Fibroblast of skin of right quadriceps (primary cell): ENCODE measurements around the gene PRDM5.
A peak's percentile ranks its signal among the peaks of the same experiment; 100 is the strongest.

Source experiments
- DNase-seq: peaks from one replicate; pipeline ENCODE4 v3.0.0-alpha.2; 2013

The PRDM5 gene

GRCh38 chr4:120922381-120923206, at the start of gene PRDM5:
Gene PRDM5 (minus strand): TSS chr4:120922726. CDS start chr4:120922608, 118 bp downstream.
- DNase-seq = peak; percentile 58

DNA sequence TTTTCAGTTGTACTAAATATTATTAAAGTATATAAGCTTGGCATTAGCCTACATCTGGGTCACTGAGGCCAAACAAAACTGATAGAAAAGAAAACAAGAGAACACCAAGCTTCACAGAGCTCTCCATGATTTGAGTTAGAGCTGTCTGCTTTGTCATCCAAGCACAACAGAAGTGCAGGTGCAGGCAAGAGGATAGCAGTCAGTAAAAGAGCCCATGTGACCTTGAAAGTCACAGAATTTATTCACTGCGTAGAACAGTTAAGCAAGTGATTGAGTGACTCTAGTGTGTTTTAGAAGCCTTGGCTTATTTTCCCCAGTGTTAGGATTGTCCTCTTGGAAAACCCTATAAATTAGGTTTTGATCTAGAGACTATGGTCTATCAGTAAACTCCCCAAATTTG, 49.4 kb upstream of the PRDM5 start:
- DNase-seq = no peak

GRCh38 chr4:120965938-120966337, 43.4 kb upstream of the PRDM5 start:
- no peak for DNase-seq

DNA sequence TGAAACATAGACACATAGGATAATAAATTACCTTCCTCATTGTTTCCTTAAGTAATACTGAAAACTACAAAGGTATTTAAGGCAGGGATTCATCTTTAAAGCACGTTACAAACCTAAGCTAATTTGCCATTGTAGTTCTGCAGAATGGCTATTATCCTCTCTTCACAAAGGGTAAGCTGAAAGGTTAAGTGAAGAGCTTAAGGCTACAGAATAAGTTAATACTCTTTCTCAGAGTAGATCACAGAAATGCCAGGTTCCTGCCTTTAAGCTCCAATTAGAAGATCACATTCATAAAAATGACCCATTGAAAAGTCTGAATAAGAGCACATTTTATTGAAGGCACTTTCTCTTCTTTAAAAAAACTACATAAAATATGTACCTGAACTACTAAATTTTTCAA, 42.1 kb upstream of the PRDM5 start:
- DNase-seq = no peak

GRCh38 chr4:120963449-120963848, 40.9 kb upstream of the PRDM5 start:
- DNase-seq = no peak

- no peak for DNase-seq
These were observed 38.2 kb upstream of the PRDM5 start for GRCh38 chr4:120960656-120961267.

GRCh38 chr4:120948382-120948781, 25.9 kb upstream of the PRDM5 start:
- no peak for DNase-seq

GRCh38 chr4:120942776-120943175, 20.2 kb upstream of the PRDM5 start:
- no peak for DNase-seq

GRCh38 chr4:120940547-120940946, 18.0 kb upstream of the PRDM5 start:
- DNase-seq = no peak

- DNase-seq = no peak
These were observed 17.2 kb upstream of the PRDM5 start for GRCh38 chr4:120939693-120940092.

DNA sequence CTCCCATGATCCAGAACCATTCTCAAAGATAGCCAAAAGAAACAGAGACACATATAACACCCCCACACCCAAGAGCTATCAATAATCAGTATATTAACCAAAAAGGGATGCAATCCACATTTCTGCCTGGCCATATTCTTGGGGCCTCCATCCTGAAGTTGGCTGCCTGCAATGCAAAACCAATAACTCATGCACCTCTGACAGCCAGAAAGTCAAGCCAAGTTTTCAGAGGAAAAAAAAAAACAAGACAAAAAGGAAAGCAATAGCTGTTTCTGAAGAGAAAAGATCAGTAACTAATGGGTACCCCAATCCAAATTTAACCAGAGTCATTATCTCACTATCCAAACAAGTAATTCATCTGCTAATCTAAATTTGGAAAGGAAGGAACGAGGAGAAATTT, 7.3 kb upstream of the PRDM5 start:
- DNase-seq = no peak

DNA sequence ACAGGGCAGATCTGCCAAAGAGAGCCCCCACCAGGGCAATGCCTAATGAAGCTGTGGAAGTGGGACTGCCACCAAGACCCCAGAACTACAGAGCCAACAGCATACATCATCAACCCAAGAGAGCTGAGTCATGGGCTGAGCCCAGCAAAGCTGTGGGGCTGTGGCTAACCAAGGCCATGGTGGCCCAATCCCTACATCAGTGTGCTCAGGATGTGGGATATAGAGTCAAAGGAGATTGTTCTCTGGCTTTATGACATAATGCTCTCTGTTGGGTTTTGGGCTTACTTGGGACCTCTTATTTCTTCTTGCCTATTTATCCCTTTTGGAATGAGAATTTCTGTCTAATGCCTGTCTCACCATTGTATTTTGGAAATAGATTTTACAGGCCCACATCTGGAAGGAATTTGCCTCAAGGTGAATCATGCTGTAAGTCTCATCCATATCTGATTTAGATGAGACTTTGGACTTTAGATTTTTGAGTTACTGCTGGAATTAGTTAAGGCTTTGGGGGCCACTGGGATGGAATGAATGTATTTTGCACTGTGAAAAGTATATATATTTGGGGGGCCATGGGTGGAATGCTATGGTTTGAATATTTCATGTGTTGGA, 5.4 kb upstream of the PRDM5 start:
- DNase-seq = peak; percentile 40

- peak; percentile 10 for DNase-seq
These were observed 4.0 kb upstream of the PRDM5 start for GRCh38 chr4:120926358-120927025.

GRCh38 chr4:120924931-120925330, 2.4 kb upstream of the PRDM5 start:
- no peak for DNase-seq

GRCh38 chr4:120923207-120923522, 639 bp upstream of the PRDM5 start:
- no peak for DNase-seq

- DNase-seq = peak; percentile 72
These were observed 808 bp downstream of the PRDM5 start for GRCh38 chr4:120921456-120922380.

DNA sequence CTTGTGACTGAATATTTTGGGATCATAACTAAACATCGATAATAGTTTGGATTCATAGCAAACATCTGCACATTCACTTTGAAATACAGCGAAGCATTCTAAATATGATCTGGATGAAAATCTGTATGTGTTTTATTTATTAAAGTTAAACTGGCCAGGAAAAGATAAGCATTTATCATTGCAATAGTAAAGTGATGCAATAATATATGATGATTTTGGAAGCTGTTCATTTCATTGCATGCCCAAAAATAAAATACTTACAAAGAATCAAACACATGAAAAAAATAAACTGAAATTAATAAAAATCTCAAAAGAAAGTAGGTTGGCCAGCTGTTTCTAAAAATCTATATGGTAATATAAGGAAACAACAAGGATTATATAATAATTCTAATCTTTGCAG, 1.9 kb downstream of the PRDM5 start:
- DNase-seq = no peak

GRCh38 chr4:120919358-120919757, 3.2 kb downstream of the PRDM5 start:
- DNase-seq = no peak

- no peak for DNase-seq
These were observed 3.7 kb downstream of the PRDM5 start for GRCh38 chr4:120918788-120919187.

- no peak for DNase-seq
These were observed 4.4 kb downstream of the PRDM5 start for GRCh38 chr4:120918092-120918491.

GRCh38 chr4:120916937-120917336, 5.6 kb downstream of the PRDM5 start:
- no peak for DNase-seq

DNA sequence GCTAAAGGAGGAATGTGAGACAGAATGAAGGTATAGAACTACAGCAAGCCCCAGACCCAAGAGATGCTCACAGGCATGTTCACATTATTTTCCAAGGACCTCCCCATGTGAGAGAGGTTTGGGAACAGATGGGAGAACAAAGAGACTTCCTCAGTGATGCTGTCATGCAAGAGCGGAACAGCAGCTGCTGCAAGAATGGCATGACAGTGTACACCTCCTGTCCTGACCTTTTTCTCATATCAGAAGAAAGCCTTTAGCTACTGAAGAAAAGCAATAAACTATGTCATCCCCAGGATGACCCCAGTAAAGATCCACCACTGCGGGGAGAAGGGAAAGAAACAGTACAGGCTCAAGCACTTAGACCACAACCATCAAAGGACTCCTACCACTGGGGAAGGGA, 7.2 kb downstream of the PRDM5 start:
- no peak for DNase-seq

- DNase-seq = no peak
These were observed 19.1 kb downstream of the PRDM5 start for GRCh38 chr4:120903419-120903818.
